Astrocyte of the cerebellum (primary cell): Measurements from ENCODE around the gene AGPAT4.

Experiments used
- DNase-seq: peaks from one replicate; pipeline ENCODE4 v3.0.0-alpha.2; 2011; ENCODE audit warnings: low read depth
- H3K4me3 ChIP-seq: 2 replicates; pipeline ENCODE4 v1.5.1; 2011; ENCODE audit warnings: mild to moderate bottlenecking, low read depth, low read length, moderate library complexity
- in situ Hi-C: cut with HindIII; loops from 2 replicates; pipeline ENCODE4 v1.10.0; 2017; ENCODE audit warnings: low sequenced_read_pairs
- TF ChIP-seq, protein P1 (sequence below): IDR thresholded peaks from 2 replicates; pipeline ENCODE4 v1.5.1; 2012; ENCODE audit warnings: low read length, low read depth, moderate library complexity, mild to moderate bottlenecking; ENCODE audit errors: missing control alignments

Gene AGPAT4

DNA sequence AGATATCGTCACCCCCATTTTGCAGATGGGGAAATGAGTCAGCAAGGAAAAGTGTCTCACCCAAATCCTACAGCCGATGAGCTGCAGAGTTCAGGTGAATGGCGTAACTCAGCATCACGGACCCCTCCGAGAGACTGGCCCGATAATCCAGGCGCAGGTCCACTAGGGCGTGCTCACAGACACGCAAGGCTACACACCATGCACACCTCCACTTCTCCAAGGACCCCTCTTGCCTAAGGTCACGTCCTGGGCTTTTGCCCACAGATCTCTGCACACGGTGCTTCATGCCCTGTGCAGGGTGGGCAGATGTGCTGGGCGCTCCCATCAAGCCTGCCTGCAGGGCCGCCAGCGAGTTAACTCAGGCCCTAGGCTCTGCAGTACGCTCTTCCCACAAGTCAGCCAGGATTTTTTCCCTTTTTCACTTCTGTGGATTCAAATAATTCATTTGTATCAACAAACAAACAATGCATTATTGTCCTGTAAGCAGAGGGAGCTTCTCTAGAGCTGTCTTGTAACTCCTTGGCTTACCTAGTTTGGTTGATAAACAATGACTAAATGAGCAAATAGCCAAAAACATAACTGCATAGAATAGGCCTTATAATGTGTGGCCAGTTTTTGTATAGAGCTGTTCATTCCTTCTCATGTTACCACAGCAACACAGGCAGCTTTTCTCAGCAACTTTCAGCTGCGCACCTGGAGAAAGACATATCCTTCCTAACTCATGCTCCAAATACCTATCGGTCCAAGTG, 139.1 kb downstream of the AGPAT4 start:
- DNase-seq = no peak
- in situ Hi-C loops = no loop called here
- TF ChIP-seq, protein P1, sequence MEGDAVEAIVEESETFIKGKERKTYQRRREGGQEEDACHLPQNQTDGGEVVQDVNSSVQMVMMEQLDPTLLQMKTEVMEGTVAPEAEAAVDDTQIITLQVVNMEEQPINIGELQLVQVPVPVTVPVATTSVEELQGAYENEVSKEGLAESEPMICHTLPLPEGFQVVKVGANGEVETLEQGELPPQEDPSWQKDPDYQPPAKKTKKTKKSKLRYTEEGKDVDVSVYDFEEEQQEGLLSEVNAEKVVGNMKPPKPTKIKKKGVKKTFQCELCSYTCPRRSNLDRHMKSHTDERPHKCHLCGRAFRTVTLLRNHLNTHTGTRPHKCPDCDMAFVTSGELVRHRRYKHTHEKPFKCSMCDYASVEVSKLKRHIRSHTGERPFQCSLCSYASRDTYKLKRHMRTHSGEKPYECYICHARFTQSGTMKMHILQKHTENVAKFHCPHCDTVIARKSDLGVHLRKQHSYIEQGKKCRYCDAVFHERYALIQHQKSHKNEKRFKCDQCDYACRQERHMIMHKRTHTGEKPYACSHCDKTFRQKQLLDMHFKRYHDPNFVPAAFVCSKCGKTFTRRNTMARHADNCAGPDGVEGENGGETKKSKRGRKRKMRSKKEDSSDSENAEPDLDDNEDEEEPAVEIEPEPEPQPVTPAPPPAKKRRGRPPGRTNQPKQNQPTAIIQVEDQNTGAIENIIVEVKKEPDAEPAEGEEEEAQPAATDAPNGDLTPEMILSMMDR = no peak
- H3K4me3 ChIP-seq = no peak overlapping the region

DNA sequence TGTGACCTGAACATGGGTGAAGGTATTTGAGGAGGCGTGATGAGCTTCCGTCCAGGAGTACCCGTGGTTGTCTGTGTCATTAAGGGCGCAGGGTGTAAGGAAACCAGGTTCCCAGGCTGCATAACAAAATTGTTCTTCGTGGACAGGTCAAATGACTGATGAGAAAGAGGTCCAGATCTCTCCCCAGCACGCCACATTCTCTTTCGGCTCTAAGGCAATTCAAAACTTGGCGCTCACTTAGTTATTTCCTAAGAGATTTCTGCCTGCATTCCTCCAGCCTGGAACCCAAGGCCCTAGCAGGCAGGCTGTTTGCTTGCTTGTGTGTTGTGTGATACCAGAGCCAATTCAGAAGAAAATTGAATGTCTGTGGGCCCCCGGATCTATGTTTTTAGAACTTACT, 139.9 kb downstream of the AGPAT4 start:
- TF ChIP-seq, protein P1 = no peak
- in situ Hi-C loops = no loop called here
- H3K4me3 ChIP-seq = no peak overlapping the region
- DNase-seq = no peak

GRCh38 chr6:161132384-161132783, 141.5 kb downstream of the AGPAT4 start:
- H3K4me3 ChIP-seq = no peak overlapping the region
- in situ Hi-C loops = no loop called here
- TF ChIP-seq, protein P1 = no peak
- DNase-seq = no peak

- no peak overlapping the region for H3K4me3 ChIP-seq
- in situ Hi-C loops = no loop called here
- DNase-seq = no peak
- TF ChIP-seq, protein P1 = no peak
Observed at GRCh38 chr6:161130967-161131766, 142.7 kb downstream of the AGPAT4 start.

DNA sequence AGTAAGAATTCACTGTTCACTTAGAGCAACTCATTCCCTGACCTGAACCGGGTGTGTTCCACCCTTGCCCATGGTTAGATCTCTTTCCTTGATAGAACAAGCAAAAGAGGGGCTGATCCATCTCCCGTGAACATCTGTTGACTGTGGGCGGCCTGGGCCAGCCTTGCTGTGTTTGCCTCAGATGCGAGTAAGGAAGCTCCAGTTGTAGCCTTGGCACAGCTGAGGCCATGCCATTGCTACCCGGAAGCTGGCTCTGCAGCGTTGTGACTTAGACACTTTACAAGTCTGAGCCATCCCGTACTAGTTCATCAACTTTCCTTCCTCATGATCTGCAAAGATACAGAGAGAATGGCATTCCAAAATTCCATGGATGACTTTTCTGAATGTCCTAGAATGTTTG, 143.3 kb downstream of the AGPAT4 start:
- TF ChIP-seq, protein P1 = no peak
- no peak for DNase-seq
- in situ Hi-C loops = no loop called here
- no peak overlapping the region for H3K4me3 ChIP-seq

GRCh38 chr6:161128680-161129196, 145.1 kb downstream of the AGPAT4 start:
- no peak overlapping the region for H3K4me3 ChIP-seq
- DNase-seq = peak; percentile 33
- in situ Hi-C loops = loop anchor here (5.0 kb wide), 1 partner anchor 34 kb away; no protein-coding TSS in a partner anchor
- TF ChIP-seq, protein P1 = no peak
